Testis (tissue), 3 donors: ENCODE data around the gene PRDX4. TPM values are rescaled to one million over a fixed set of nuclear protein-coding genes. Genes with fewer than 3 reads are reported as not detected.

Experiments used
- DNase-seq: peaks from one replicate; pipeline ENCODE4 v3.0.0-alpha.2; 2019
- H3K27ac ChIP-seq, 2 donors: fragments of 200-600 bp; sonication (generic); one replicate each; pipeline ENCODE4 v1.5.1; 2019
- H3K27me3 ChIP-seq: fragments of 200-600 bp; sonication (generic); one replicate; pipeline ENCODE4 v1.5.1; 2019
- H3K36me3 ChIP-seq: fragments of 200-600 bp; sonication (generic); one replicate; pipeline ENCODE4 v1.5.1; 2017; ENCODE audit warnings: low read depth; ENCODE audit errors: missing control alignments
- H3K4me1 ChIP-seq: fragments of 200-600 bp; sonication (generic); one replicate; pipeline ENCODE4 v1.5.1; 2019
- H3K4me3 ChIP-seq, 2 donors: fragments of 200-600 bp; sonication (generic); one replicate each; pipeline ENCODE4 v1.5.1; 2017 to 2019
- H3K9me3 ChIP-seq: fragments of 200-600 bp; sonication (generic); one replicate; pipeline ENCODE4 v1.5.1; 2017
- CTCF ChIP-seq, 3 experiments: fragments of 450-650 bp in 2 of 3; fragments of 200-600 bp in 1 of 3; sonication (generic) in 1 of 3; IDR thresholded peaks; one replicate each; pipeline ENCODE4 v1.5.1; 2016 to 2019; ENCODE audit warnings: antibody characterized with exemption in 3 of 3, mild to moderate bottlenecking in 2 of 3, moderate library complexity in 1 of 3
- POLR2A ChIP-seq: fragments of 450-650 bp; IDR thresholded peaks from one replicate; pipeline ENCODE4 v1.6.1; 2017; ENCODE audit warnings: antibody characterized with exemption, mild to moderate bottlenecking, moderate library complexity
- WGBS, 2 donors: methylation state at CpG; one replicate each; pipeline ENCODE4 v1.1.5; 2018; 5-methylcytosine and 5-hydroxymethylcytosine counted together
- intact Hi-C: fragments of 100-400 bp; cut with DNase I; formaldehyde crosslinking; loops from one replicate; pipeline ENCODE4 v1.15.1; 2023; ENCODE audit warnings: low total_unique reads
- polyA plus RNA-seq: library from polyadenylated mRNA; stranded (reverse); fragments of 350-450 nt; fragmentation: Illumina TruSeq; extraction: RNeasy Lipid Tissue Mini Kit (QIAGEN cat#74804); gene quantifications from one replicate; pipeline ENCODE4 v1.2.3, GENCODE V29; 2014; ENCODE audit warnings: low read depth, low replicate concordance; ENCODE audit not compliant: insufficient read depth
- total RNA-seq, 2 donors: library from RNA; depleted of rRNA; stranded (reverse); fragments of >200 nt; gene quantifications; one replicate each; pipeline ENCODE4 v1.2.3, GENCODE V29; 2016

Gene PRDX4
- total and polyA plus RNA-seq, 3 donors from 2014 or later, result 211 to 218 (median 214) TPM

- H3K4me3 ChIP-seq, result no peak overlapping the region
- 83 to 88% methylated on average over 1 of the region's 1 CpG for WGBS, 2 donors
- no peak overlapping the region for H3K27ac ChIP-seq
- TF ChIP-seq CTCF (IDR thresholded peaks at IDR 0.05) (no peak), POLR2A (no peak)
- H3K9me3 ChIP-seq, result no peaks in the 10 kb centered on the region
- no peak for DNase-seq
- no peaks in the 10 kb centered on the region for H3K27me3 ChIP-seq
- H3K4me1 ChIP-seq, result no peaks in the 10 kb centered on the region
- no peaks in the 10 kb centered on the region for H3K36me3 ChIP-seq
- intact Hi-C loops, result no loop called here
These were observed 5.6 kb upstream of the PRDX4 start for GRCh38 chrX:23661671-23662070.

- no peak for TF ChIP-seq CTCF (IDR thresholded peaks at IDR 0.05)
- no peak for TF ChIP-seq POLR2A
- Histone ChIP-seq H3K27ac (no peak overlapping the region), H3K36me3 (no peaks in the 10 kb centered on the region), H3K4me1 (no peaks in the 10 kb centered on the region), H3K9me3 (no peaks in the 10 kb centered on the region), H3K4me3 (no peak overlapping the region), H3K27me3 (no peaks in the 10 kb centered on the region)
- intact Hi-C loops, result no loop called here
- WGBS, 2 donors, result 70 to 73% methylated on average over 3 of the region's 3 CpGs
- no peak for DNase-seq
These were observed 5.1 kb upstream of the PRDX4 start for GRCh38 chrX:23662187-23662586.

GRCh38 chrX:23662853-23663252, 4.4 kb upstream of the PRDX4 start:
- 40 to 70% methylated on average over 1 of the region's 1 CpG for WGBS, 2 donors
- H3K27me3 ChIP-seq, result no peaks in the 10 kb centered on the region

DNA sequence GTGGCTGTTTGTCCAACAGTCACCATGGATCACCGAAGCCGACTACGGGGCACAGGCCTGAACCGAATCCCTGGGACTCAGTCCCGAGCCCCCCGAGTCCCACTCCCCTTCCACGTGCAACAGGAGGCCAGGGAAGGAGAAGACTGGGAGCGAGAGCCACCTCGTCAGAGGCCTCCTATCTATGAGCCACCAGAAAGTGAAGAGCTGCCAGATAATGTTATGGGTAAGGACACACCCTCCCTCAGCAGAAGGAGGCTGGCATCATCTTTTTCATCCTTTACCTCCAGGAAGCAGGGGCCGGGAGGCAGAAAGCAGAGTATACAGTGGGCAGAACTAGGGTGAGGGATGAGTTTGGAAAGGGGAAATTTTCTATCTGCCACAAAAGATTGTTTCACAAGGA, 2.8 kb upstream of the PRDX4 start:
- no peaks in the 10 kb centered on the region for H3K27me3 ChIP-seq
- no peak for DNase-seq
- TF ChIP-seq POLR2A (no peak), CTCF (IDR thresholded peaks at IDR 0.05) (no peak)
- 96 to 100% methylated on average over 6 to 10 of the region's 10 CpGs for WGBS, 2 donors
- intact Hi-C loops, result no loop called here
- no peaks in the 10 kb centered on the region for H3K4me1 ChIP-seq
- no peaks in the 10 kb centered on the region for H3K9me3 ChIP-seq
- H3K27ac ChIP-seq, result no peak overlapping the region
- H3K36me3 ChIP-seq, result no peaks in the 10 kb centered on the region
- no peak overlapping the region for H3K4me3 ChIP-seq

More at GRCh38 chrX:23662853-23663252, 4.4 kb upstream of the PRDX4 start:
- no peak for TF ChIP-seq CTCF (IDR thresholded peaks at IDR 0.05)
- no peak for TF ChIP-seq POLR2A
- intact Hi-C loops, result no loop called here
- Histone ChIP-seq H3K9me3 (no peaks in the 10 kb centered on the region), H3K4me3 (no peak overlapping the region), H3K4me1 (no peaks in the 10 kb centered on the region), H3K27ac (no peak overlapping the region), H3K36me3 (no peaks in the 10 kb centered on the region)
- DNase-seq, result no peak

GRCh38 chrX:23666282-23666681, 1.0 kb upstream of the PRDX4 start:
- WGBS, 2 donors, result 70 to 81% methylated on average over 12 to 16 of the region's 16 CpGs
- Histone ChIP-seq H3K4me1 (no peaks in the 10 kb centered on the region), H3K27me3 (no peaks in the 10 kb centered on the region), H3K4me3 (peak overlapping the region in 1 of 2 donors; percentile 5), H3K36me3 (no peaks in the 10 kb centered on the region), H3K27ac (no peak overlapping the region), H3K9me3 (no peaks in the 10 kb centered on the region)
- intact Hi-C loops, result no loop called here
- DNase-seq, result no peak
- TF ChIP-seq CTCF (IDR thresholded peaks at IDR 0.05) (no peak), POLR2A (no peak)
